Measurements from ENCODE around the gene CORO7.

Gene CORO7

GRCh38 chr16:4426021-4426684, 9.8 kb upstream of the CORO7 start:
- peak in 1 of 2 donors; percentile 32 for DNase-seq (ENCODE audit: low read depth in 2 of 2)

GRCh38 chr16:4425378-4426020, 9.1 kb upstream of the CORO7 start, which contains the start of gene DNAJA3:
DNAJA3 (plus strand) TSS chr16:4425868; CDS start chr16:4425882, 14 bp downstream.
- DNase-seq (ENCODE audit: low read depth in 2 of 2) = peak; percentile 85 to 91

DNA sequence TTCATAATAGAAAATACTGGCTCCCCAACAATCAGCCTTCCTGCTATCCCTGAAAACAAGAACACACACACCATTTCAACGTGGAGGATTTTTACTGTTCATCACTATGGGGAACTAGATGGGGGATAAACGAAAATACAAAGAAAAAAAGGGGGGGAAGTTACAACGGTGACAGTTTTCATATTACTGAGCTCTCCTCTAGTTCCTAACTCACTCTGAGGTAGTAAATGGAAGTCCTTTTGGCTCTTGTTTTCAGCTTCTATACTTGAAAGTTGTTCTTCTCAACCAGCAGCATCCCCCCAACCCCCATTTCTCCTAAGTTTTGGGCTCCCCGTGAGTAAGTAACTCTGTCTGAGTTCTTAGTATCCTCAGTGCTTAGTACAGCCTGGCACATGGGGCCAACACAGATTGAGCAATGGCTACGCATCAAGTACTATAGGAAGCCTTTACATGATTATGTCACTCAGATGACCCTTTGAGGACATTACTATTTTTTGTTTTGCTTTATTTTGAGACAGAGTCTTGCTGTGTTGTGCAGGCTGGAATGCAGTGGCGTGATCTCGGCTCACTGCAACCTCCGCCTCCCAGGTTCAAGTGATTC, 4.2 kb upstream of the CORO7 start:
- DNase-seq (ENCODE audit: low read depth in 2 of 2) = no peak

GRCh38 chr16:4419402-4419959, 3.1 kb upstream of the CORO7 start:
- no peak for DNase-seq (ENCODE audit: low read depth in 2 of 2)

DNA sequence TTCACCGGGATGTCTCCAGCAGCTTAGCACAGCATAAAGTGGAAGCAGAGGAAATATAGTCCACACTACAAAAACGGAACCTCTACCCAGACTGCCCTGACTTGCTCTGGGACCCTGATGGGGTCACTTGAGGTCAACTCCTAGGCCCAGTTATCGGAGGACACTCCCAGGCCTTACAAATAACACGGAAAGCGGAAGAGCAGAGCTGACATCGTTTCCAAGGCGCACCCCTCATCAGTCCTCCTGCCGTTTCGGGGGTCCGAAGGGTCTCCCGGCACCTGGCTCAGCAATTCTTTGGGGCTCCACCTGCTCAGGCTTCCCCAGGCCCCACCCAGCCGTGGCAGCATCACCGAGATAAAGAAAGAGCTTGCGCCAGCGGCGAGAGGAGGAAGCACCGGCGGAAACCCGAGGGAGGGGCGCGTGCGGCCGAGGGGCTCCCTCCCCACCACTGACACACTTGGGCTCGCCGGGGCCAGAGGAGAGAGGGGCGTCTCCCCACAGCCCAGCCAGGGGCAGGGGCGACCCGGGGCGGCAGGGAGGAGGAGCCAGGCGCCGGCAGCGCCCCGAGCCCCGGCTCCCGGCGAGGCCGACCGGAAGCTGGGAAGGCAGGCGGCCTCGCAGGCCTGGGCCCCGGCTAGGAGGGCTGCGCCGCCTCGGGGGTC, 727 bp downstream of the CORO7 start:
- peak; percentile 40 to 43 for DNase-seq (ENCODE audit: low read depth in 2 of 2)

GRCh38 chr16:4414187-4414917, 2.0 kb downstream of the CORO7 start:
- peak; percentile 54 to 76 for DNase-seq (ENCODE audit: low read depth in 2 of 2)

- DNase-seq (ENCODE audit: low read depth in 2 of 2) = no peak
These were observed 3.5 kb downstream of the CORO7 start for GRCh38 chr16:4412854-4413253.

DNA sequence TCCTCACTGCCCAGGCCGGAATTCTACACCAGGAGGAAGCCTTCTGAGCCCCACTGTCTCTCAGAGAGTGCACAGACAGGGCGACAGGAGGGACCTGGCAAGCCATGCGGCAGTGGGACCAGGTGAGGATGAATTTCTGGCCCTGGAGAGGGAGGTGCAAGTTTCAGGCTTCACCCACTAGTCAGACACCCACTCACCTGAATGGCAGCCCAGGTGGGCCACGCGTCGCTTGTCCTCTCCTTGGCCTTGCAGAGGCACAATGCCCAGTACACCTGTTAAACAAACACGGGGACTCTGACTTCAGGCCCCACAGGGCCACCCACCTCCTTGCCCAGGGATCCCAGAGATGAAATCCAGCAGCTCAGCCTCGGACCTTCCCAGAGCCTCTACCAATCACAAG, 4.2 kb downstream of the CORO7 start:
- DNase-seq (ENCODE audit: low read depth in 2 of 2) = no peak

DNA sequence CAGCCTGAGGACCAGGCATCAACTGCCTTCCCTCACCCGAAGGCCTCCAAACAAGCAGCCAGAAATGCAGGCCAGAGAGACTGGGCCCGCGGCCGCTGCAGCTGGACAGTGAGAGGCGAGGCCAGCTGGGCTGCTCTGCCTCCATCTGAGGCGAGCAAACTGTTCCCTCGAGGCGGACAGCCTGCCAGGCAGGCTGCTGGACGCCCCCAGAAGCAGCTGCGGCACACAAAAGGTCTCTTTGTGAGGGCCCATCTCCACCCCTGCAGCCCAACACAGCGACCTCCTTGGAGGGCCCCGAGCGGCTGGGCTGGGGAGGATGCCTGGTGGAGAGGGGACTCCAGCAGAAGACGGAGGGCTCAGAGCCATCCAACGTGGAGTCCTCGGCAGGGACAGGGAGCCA, 4.7 kb downstream of the CORO7 start:
- DNase-seq (ENCODE audit: low read depth in 2 of 2) = no peak

DNA sequence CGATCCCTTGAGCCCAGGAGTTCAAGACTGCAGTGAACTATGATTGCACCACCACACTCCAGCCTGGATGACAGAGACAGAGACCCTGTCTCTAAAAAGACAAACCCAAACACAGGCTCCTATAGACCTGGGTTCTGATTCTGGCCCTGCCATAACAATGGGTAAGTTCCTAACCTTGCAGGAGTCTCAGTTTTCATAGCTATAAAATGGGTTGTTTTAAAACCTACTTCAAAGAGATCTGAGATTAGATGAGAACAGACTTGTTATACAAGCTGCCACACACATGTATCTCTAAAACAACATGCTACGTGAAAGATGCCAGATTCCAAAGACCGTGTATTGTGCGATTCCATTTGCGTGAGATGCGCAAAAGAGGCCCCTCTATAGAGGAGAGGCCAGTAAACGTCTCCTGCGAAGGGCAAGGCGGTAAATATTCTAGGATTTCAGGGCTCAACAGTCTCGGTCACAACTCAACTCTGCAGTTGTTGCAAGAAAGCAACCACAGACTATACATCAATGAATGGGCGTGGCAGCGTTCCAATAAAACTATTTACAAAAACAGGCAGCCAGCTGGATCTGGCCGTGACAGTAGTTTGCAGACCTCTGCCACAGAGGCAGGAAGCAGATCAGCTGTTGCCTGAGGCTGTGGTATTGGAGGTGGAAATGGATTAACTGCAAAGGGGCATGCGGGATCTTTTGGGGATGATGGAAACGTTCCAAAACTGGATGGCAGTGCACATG, 5.9 kb downstream of the CORO7 start:
- no peak for DNase-seq (ENCODE audit: low read depth in 2 of 2)

GRCh38 chr16:4409081-4409932, 7.1 kb downstream of the CORO7 start:
- DNase-seq (ENCODE audit: low read depth in 2 of 2) = no peak

- no peak for DNase-seq (ENCODE audit: low read depth in 2 of 2)
These were observed 8.1 kb downstream of the CORO7 start for GRCh38 chr16:4408323-4408690.

DNA sequence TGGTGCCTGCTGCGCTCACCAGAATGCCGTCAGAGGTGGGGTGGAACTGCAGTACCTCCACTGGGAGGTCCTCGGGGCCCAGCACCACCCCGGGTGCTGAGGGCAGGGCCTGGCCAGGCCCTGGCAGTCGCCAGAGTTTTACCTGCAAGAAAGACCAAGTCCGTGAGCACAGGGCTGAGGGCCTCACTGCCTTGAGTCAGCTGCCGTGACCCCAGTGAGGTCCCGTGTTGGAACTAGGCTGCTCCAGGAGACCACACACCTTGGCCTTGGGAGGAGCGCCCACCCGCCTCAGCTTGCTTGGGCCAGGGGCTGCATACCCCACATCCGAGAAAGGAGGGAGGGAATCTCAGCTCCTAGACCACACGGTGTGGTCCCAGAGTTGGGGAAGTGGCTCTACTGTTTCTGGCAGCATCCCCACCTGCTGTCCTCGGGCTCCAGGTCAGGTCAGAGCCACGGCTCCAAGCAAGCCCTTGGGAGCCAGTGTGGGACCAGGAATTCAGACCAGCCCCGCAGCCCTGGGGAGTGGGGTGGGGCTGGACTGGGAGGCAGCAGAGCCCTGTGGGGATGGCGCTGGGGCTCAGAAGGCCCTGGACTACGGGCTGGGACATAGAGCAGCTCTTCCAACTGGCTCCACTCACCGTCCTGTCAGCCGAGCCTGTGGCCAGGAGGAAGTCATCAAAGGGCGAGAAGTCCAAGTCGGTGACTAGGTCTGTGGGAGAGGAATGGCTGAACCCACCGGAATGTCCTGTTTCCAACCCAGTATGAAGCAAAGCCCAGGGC, 8.7 kb downstream of the CORO7 start:
- no peak for DNase-seq (ENCODE audit: low read depth in 2 of 2)

- DNase-seq (ENCODE audit: low read depth in 2 of 2) = no peak
These were observed 11.3 kb downstream of the CORO7 start for GRCh38 chr16:4404967-4405696.

GRCh38 chr16:4404247-4404966, 12.0 kb downstream of the CORO7 start:
- DNase-seq (ENCODE audit: low read depth in 2 of 2) = peak; percentile 36 to 38

DNA sequence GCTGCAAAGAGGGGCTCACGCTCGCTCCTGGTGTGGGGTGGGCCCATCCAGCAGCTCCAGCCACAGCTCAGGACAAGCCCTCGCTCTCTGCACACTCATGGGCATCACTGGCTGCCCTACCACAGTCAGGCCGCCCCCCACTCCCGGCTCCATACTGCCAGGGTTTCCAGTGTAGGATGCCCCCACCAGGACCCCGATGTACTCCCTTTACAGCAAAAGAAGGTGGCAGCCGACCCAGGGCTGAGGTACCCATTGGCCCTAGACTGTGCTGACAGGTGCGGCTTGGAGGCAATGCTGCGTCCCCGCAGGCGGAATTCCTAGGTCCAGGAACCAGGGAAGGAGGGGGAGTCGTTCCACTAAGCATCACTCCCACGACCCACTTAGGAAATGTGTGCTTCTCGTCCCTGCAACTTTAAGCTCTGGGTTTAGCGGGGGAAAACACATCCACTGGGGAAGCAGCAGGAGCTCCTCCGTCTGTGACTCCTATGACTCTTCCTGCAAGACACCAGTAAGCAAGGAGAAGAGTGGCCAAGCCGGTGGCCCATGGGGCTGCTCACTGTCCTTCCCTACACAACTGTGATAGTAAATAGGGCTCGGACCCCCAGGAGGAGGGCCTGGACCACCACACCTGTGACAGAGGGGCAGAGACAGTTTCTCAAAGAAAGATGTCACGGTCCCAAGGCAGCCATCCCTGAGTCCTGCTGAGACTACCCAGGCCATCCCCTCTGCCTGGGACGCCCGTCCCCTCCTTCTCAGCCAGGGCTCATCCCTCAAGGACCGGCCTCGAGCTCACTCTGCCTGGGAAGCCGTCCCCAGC, 13.1 kb downstream of the CORO7 start:
- DNase-seq (ENCODE audit: low read depth in 2 of 2) = no peak

Data from stimulated activated CD4-positive, alpha-beta T cell treated with anti-CD3 and anti-CD28 coated beads, Interleukin-4, amount 100 ng/mL, for 48 hours (primary cell).